ENCODE measurements around the gene HEG1.

- TF ChIP-seq CTCF (conservative IDR thresholded peaks at IDR 0.05; ENCODE audit: low read depth, low read length) = no peak
- TF ChIP-seq EZH2 (IDR thresholded peaks at IDR 0.05; ENCODE audit: borderline replicate concordance, low read depth, low read length, poor library complexity, severe bottlenecking) = no peak
These were observed 62.3 kb downstream of the HEG1 start for GRCh38 chr3:124993466-124993865.

Measured in A673 (cell line).